Measurements from ENCODE around the gene LILRB5. TPM values are rescaled to one million over a fixed set of nuclear protein-coding genes. Genes with fewer than 3 reads are reported as not detected.

The LILRB5 gene
- total and polyA plus RNA-seq, 2 of the 8 experiments (the other 6 are each of a cell fraction or from before 2014, with no cell fraction given), result 0.05 TPM; not detected in 1

DNA sequence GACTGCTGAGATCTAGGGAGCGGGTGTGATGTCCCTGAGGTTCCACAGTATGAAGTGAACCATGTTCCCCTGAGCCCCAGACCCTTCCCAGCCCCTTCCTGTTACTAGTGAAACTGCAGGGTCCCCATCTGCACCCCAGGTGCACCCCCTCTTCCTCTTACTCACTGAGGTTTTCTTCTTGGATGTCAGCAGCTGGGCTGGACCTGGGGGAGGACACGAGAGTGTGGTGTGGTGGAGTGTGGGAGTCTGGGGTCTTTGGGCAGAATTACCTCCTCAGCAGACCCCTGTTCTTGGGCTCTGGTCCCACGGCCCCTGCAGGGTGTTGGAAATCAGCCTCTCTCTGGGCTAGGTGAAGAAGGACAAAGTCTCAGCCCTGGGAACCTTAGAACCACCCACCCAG, 11.1 kb downstream of the LILRB5 start (continued):
- TF ChIP-seq, protein P1, sequence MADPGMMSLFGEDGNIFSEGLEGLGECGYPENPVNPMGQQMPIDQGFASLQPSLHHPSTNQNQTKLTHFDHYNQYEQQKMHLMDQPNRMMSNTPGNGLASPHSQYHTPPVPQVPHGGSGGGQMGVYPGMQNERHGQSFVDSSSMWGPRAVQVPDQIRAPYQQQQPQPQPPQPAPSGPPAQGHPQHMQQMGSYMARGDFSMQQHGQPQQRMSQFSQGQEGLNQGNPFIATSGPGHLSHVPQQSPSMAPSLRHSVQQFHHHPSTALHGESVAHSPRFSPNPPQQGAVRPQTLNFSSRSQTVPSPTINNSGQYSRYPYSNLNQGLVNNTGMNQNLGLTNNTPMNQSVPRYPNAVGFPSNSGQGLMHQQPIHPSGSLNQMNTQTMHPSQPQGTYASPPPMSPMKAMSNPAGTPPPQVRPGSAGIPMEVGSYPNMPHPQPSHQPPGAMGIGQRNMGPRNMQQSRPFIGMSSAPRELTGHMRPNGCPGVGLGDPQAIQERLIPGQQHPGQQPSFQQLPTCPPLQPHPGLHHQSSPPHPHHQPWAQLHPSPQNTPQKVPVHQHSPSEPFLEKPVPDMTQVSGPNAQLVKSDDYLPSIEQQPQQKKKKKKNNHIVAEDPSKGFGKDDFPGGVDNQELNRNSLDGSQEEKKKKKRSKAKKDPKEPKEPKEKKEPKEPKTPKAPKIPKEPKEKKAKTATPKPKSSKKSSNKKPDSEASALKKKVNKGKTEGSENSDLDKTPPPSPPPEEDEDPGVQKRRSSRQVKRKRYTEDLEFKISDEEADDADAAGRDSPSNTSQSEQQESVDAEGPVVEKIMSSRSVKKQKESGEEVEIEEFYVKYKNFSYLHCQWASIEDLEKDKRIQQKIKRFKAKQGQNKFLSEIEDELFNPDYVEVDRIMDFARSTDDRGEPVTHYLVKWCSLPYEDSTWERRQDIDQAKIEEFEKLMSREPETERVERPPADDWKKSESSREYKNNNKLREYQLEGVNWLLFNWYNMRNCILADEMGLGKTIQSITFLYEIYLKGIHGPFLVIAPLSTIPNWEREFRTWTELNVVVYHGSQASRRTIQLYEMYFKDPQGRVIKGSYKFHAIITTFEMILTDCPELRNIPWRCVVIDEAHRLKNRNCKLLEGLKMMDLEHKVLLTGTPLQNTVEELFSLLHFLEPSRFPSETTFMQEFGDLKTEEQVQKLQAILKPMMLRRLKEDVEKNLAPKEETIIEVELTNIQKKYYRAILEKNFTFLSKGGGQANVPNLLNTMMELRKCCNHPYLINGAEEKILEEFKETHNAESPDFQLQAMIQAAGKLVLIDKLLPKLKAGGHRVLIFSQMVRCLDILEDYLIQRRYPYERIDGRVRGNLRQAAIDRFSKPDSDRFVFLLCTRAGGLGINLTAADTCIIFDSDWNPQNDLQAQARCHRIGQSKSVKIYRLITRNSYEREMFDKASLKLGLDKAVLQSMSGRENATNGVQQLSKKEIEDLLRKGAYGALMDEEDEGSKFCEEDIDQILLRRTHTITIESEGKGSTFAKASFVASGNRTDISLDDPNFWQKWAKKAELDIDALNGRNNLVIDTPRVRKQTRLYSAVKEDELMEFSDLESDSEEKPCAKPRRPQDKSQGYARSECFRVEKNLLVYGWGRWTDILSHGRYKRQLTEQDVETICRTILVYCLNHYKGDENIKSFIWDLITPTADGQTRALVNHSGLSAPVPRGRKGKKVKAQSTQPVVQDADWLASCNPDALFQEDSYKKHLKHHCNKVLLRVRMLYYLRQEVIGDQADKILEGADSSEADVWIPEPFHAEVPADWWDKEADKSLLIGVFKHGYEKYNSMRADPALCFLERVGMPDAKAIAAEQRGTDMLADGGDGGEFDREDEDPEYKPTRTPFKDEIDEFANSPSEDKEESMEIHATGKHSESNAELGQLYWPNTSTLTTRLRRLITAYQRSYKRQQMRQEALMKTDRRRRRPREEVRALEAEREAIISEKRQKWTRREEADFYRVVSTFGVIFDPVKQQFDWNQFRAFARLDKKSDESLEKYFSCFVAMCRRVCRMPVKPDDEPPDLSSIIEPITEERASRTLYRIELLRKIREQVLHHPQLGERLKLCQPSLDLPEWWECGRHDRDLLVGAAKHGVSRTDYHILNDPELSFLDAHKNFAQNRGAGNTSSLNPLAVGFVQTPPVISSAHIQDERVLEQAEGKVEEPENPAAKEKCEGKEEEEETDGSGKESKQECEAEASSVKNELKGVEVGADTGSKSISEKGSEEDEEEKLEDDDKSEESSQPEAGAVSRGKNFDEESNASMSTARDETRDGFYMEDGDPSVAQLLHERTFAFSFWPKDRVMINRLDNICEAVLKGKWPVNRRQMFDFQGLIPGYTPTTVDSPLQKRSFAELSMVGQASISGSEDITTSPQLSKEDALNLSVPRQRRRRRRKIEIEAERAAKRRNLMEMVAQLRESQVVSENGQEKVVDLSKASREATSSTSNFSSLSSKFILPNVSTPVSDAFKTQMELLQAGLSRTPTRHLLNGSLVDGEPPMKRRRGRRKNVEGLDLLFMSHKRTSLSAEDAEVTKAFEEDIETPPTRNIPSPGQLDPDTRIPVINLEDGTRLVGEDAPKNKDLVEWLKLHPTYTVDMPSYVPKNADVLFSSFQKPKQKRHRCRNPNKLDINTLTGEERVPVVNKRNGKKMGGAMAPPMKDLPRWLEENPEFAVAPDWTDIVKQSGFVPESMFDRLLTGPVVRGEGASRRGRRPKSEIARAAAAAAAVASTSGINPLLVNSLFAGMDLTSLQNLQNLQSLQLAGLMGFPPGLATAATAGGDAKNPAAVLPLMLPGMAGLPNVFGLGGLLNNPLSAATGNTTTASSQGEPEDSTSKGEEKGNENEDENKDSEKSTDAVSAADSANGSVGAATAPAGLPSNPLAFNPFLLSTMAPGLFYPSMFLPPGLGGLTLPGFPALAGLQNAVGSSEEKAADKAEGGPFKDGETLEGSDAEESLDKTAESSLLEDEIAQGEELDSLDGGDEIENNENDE (IDR thresholded peaks at IDR 0.05; ENCODE audit: insufficient replicate concordance, low read length), result no peak
- TF ChIP-seq HDAC2 (IDR thresholded peaks at IDR 0.05; ENCODE audit: borderline replicate concordance in 1 of 2, low read depth in 2 of 2, low read length in 2 of 2) (no peak), MAFK (IDR thresholded peaks at IDR 0.05; ENCODE audit: low read depth, low read length) (no peak)

Data from H1 (cell line).